IPS DF 4.7 (cell line): ENCODE data around the gene ATXN7L1.
"Not testable (repeated sequence)": the region's sequence is repeated elsewhere in the genome, so short reads cannot be mapped to it uniquely, and the experiment has no call there.

Experiments used
- DNase-seq: peaks from one replicate; pipeline ENCODE4 v3.0.0-alpha.2; 2013; ENCODE audit warnings: low spot score; ENCODE audit errors: extremely low read depth

Gene ATXN7L1

DNA sequence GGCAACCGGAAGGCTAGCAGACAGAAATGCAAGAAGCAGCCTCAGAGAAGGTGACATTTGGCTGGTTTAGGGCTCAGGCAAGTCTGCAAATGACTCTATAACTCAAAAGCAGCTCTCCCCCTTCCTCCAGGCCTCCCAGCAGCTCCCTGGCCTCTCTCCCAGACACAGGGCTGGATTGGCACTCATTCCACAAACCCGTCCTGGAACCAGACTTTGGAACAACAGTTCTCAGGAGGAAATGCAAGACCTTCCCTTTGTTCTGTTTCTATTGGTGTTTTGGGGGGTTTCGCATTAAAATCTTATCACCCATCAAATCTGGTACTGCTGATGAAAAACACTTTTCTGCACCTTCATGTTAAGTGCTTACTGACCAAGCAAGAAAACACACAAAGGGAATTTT, 254.8 kb downstream of the ATXN7L1 start:
- no peak for DNase-seq

DNA sequence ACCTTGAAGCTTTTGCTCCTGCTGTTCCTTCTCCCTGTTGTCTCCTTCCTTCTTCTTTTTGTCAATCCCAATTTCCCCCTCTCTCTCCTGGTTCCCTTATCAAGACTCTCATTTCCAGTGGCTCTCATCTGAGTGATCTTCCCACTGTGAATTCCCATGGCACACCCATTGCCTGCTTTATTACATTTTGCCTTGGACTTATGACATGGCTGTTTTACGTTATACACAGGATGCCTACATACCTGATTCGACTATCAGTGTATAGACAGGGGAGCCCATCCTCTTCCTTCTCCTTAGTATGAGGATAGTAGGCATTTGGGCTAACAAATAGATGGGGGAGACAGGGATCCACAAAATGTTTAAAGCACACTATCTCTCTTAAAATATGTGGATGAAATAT, 255.2 kb downstream of the ATXN7L1 start:
- no peak for DNase-seq

DNA sequence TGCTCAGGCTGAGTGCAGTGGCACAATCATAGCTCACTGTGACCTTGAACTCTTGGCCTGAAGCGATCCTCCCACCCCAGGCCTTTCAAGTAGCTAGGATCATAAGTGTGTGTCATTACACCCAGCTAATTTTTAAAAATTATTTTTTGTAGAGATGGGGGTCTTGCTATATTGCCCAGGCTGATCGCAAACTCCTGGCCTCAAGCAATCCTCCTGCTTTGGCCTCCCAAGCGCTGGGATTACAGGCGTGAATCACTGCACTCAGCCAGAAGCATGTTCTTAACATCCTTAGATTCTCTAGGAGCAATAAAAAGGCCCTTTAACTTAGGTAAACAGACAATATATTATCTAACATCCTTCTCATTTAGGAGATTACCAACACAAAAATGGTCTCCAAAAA, 256.8 kb downstream of the ATXN7L1 start:
- DNase-seq: no peak

DNA sequence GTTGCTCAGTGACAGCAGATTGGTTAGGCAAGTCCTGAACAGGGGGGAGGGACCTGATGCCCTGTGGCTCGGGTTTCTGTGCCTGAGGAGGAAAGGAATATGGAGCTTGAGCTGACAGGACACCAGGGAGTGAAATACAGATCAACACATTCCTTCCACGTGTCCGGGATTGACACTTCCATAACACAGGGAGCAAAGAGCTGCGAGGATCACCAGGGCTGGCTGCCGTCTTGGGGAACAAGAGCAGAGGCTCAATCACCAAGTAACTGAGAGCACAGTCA, 258.4 kb downstream of the ATXN7L1 start:
- no peak for DNase-seq

DNA sequence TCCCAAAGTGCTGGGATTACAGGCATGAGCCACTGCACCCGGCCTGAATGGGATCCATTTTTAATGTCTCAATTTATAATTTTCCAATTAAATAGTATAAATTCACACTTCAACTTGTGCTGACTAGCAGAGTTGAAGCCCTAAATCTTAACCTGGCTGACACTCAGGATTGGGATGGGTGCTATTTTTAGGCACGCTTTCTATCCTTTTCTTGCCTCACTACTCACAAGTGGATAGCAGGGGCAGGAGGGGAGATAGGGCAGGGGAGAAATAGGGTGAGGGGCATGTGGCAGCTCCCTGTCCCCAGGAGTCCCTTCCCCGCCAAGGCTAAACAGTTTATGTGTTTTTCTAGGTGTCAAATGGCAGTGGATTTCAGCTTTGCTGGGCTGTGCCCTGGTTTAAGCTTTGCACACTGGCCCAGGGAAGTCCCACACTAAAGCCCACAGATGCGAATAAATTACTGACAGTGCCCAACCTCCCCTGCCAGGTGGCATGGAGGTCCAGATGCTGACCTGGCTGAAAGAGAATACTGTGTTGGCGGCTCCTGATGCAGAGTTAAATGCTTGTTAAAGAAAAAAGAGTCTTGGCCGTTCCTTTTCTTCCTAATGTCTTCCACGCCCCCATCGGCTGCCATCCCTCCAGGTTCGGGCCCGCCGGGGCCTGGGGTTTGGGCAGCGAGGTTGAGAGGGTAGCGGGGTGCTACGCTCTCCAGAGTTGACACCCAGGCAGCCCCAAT, 259.0 kb downstream of the ATXN7L1 start:
- no peak for DNase-seq

DNA sequence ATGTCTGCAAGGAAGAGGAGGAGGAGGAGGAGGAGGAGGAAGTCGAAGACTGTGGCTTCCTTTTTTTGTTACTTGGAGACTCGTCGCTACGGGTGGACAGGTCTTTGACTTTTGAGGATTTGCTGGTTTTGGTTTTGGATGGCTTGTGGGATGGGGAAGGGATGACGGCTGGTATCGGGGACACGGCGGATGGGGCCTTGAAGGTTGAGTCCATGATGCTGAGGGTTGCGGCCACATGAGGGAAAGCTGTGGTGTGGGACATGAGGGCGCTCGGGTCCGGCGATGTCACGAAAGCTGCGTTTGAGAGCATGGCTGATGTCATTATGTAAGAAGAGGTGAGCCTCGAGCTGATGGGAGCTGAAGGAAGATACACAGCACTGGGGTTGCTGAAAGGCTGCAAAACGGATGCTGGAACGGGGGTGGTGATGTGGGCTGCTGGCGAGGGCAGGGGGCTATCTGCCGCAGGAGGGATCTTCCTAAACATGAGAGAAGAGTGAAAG, 262.0 kb downstream of the ATXN7L1 start:
- no peak for DNase-seq

DNA sequence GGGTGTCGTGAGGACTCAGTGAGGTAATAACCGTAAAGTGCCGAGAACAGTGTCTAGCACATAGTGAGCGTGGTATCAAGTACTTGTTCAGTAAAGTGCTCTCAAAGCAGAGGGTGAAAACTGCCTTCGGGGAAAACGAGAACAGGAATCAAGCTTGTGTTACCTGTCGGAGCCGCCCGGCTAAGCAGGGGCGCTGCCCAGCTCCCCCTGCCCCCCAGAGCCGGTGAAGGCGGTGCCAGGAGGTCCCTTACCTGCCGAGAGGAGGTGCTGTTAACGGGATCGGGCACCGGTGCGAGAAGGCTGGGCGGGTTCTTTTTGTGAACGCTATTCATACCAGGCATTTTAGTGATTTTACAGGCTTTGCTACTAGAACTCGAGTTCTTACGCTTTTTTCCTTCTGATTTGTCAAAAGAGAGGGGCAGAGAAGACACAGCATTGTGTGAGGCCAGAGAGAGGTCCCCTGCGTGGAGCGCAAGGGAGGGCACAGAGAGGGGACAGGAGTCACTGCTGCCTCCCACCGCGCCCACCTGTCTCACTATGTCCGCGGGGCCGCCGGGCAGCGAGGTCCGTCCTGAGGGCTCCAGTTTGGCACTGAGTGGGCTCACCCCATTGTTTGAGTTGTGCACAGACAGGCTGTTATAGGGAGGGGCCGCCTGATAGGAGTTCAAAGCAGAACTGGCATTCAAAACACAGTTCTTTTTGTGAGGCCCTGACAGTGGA, 262.6 kb downstream of the ATXN7L1 start:
- no peak for DNase-seq

DNA sequence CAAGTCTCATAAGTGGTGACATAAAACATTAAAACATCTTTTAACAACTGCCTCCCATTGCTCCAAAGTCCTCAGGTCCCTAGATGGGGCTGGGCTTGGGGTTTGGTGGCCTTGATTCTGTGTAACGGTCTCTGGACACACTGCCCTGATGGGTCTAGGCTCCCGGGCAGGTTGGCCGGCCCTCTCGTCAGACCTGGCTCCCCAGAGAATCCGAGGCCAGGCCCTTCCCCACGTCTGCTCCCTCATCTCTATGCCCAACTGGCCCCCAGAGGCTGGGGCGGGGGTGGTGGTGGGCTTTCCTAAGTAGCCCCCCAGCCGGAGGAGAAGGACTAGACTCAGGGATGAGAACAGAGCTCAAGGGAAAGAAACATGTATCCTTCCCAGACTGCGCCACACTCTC, 263.6 kb downstream of the ATXN7L1 start:
- no peak for DNase-seq

DNA sequence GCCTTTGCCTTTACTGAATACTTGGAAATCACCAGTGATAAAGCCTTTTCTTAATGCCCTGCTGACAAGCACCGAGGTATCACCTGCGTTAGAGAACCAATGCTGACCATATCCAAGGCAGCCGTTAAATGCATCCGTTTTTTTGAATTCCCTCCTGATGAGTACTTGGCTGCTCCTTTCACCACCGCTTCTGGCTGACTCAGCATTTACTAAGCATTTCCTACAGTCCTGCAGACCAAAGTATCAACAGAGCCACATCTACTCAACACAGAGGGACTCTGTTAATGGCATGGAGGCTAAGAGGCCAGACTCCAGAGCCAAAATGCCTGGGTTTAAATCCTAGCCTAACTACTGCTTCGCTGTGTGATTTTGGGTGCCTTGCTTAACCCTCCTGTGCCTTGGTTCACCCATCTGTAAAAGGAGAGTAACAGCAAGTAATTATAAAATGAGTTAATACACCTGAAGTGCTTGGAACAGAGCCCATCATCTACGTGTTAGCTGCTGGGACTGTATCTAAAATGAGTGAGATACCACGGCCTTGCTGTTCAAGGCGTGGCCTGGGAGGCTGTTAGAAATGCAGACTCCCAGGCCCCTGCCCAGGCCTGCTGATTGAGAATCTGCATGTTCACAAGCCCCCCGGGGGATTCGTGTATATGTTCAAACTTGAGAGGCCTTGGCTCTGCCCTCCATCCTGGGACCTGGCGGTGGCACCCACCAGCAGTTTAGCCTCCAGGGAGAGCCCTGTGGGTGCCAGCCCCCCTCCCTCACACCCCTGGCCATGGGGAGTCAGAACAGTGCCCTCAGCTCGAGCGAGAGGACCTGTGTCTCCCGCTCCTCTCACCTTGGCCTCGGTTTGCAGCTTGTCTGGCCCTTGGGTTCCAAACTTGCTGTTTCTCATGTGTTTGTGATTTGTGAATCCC, 264.3 kb downstream of the ATXN7L1 start:
- no peak for DNase-seq

DNA sequence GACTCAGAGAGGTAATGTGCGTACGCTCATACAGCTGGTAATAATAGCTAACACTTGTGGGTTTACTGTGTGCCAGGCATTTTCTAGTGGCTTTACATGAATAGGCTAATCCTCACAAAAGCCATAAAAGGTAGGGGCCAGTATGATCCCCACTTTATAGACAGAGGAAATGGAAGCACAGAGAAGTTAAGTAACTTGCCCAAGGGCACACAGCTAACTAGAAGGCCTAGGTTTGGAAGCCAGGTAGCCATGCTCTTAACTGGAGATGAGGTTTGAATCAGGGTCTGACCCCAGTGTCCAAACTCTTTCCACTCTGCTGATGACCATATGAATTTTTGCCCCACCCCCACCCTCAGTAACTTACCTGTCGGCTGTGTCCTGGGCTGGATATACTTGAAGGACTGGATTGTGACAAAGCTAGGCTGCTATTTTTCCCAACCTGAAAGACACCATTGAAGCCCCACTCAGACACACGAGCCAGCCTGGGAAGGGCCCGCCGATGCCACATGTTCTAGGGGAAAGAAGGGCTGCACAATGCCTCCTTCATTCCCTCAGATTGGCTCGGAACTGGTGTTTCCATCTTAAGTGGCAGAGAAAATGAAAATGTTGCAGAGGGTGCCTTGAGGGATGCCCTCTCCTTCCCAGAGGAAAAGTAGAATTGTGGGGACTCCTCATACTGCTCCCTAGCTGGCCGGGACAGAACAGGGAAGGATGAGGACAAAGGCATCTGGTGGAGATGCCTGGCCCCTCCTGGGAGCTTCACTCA, 266.1 kb downstream of the ATXN7L1 start:
- DNase-seq: no peak

DNA sequence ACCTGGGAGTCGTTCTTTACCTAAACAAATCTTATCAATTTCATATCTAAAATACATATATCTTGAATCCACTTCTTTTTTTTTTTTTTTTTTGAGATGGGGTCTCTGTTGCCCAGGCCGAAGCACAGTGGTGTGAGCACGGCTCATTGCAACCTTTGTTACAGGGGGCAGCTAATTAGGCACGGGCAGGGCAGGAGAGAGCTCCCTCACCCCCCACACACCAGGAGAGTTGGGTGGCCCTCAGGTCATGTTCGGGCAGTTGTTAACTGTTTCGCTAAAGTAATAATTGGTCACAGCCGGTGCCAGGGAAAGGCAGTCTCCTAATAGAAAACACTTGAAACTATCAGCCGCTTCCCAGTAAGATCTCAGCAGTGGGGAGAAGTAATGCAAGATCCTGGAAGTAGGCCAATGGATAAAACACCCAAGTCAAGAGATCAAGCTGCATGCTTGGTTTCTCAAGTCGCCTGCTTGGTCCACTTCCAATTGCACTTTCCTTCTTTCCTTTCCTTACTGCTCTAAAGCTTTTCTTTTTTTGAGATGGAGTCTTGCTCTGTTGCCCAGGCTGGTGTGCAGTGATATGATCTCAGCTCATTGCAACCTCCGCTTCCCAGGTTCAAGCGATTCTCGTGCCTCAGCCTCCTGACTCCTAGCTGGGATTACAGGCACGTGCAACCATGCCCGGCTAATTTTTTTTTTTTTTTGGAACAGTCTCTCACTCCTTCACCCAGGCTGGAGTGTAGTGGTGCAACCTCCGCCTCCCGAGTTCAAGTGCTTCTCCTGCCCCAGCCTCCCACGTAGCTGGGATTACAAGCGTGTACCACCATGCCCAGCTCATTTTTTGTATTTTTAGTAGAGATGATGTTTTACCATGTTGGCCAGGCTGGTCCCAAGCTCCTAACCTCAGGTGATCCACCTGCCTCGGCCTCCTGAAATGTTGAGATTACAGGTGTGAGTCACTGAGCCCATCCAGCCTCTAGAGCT, 273.8 kb downstream of the ATXN7L1 start:
- DNase-seq: no peak

DNA sequence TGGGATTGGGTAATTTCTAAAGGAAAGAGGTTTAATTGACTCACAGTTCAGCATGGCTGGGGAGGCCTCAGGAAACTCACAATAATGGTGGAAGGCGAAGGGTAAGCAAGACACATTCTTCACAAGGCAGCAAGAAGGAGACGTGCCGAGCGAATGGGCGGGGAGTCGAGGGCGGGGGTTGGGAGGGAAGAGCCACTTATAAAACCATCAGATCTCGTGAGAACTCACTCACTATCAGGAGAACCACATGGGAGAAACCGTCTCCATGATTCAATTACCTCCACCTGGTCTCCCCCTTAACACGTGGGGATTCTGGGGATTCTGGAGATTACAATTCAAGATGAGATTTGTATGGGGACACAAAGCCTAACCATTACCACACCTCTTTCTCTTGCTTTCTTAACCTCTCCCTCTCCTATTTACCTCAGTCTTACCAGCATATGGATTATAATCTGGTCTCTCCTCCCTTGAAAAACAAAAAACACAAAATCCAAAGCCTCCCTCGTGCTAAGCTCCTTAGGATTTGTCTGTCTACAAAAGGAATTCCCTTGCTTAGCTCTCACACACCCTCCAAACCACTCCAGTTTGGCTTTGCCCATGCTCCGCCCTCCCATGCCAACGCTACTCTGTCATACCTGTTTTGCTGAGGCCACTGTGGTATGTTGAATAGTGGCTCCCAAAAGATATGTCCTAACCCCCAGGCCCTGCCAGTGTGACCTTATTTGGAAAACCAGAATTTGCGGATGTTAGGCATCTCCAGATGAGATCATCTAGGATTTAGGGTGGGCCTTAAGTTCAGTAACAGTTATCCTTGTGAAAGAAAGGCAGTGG, 275.5 kb downstream of the ATXN7L1 start:
- no peak for DNase-seq

DNA sequence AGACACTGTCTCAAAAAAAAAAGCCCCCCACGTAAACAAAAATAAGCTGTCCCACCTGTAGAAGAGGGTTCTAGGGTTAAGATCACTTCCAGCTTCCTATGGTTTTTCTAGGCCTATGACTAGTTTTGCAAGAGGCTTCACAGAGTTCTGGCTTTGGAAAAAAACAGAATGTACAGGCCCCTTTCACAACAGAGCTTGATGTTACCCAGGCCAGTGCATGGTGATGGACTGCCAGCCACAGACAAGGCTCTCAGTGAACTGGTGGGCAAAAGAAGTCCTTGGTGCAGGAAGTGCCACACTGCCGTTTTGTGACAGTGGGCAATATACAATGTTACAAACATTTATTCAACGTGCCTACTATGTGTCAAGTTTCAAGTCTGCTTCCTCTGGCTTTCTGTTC, 276.8 kb downstream of the ATXN7L1 start:
- no peak for DNase-seq

DNA sequence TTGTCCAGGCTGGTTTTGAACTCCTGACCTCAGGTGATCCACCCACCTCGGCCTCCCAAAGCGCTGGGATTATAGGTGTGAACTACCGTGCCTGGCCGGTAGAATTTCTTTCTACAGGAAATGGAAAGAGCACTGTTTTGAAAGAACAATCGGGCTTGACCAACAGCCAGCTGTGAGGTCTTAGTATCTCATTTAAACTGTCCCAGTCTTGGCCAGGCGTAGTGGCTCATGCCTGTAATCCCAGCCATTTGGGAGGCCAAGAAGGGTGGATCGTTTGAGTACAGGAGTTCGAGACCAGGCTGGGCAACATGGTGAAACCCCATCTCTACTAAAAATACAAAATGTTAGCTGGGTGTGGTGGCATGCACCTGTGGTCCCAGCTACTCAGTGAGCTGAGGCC, 277.3 kb downstream of the ATXN7L1 start:
- not testable (repeated sequence) for DNase-seq

DNA sequence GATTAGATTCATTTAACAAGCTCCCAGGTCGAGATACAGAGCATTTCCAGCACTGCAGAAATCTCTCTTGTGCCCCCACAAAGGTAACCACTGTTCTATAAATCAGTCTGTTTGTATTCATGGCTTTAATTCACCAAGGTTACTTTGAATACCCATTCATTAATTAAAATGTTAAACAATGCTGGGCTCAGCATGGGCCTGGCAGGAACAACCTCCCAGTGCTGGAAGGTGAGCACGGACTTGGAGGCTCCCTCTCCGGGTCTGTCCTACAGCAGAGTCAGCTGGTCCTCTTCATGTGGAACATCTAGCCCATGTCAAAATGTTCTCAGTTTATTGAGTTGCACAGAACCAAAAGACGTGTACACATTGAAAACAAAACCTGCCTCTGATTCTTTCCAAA, 279.5 kb downstream of the ATXN7L1 start:
- no peak for DNase-seq

DNA sequence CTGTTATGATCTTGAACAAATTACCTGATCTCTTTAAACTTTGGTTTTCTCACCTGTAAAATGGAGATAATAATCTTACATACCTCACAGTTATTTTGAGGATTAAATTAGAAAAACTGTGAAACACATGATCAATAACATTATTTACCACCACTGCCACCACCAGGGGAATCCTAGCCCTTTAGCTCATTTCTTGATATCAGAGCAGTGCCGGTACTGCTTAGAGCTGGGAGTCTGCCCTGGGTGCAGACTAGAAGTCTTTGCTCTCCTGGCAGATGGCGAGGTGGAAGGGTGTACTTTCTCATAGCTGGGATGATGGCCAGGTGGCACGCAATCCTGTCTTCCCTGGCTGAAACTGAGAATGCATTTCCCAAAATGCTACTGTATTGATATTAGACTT, 282.4 kb downstream of the ATXN7L1 start:
- DNase-seq: no peak

DNA sequence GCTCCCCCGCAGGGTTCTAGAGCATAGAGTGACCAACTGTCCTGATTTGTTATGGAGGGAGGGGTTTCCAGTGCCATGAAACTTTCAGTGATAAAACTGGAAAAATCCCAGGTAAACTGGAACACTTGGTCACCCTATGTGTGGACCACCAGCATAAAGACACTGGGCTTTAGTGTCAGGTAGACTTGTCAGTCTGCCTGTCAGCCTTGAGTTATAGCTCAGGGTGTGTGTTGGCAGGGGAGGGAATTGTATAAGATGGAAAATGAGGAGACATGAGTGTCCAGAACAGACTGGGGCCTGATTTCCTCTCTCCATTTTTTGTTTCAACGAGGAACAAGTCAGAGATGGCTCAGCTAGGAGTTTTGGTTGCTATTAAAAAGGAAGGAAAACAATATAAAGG, 284.9 kb downstream of the ATXN7L1 start:
- DNase-seq: no peak

DNA sequence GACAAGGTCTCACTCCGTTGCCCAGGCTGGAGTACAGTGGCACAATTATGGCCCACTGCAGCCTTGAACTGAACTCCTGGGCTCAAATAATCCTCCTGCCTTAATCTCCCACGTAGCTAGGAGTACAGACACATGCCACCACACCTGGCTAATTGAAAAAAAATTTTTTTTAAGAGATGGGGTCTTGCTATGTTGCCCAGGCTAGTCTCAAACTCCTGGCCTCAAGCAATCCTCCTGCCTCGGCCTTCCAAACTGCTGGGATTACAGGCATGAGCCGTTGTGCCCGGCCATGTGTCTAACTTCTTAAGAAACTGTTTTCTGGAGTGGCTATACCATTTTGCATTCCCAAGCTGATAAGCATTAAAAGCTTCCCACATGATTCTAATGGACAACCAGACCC, 285.6 kb downstream of the ATXN7L1 start:
- DNase-seq: no peak

DNA sequence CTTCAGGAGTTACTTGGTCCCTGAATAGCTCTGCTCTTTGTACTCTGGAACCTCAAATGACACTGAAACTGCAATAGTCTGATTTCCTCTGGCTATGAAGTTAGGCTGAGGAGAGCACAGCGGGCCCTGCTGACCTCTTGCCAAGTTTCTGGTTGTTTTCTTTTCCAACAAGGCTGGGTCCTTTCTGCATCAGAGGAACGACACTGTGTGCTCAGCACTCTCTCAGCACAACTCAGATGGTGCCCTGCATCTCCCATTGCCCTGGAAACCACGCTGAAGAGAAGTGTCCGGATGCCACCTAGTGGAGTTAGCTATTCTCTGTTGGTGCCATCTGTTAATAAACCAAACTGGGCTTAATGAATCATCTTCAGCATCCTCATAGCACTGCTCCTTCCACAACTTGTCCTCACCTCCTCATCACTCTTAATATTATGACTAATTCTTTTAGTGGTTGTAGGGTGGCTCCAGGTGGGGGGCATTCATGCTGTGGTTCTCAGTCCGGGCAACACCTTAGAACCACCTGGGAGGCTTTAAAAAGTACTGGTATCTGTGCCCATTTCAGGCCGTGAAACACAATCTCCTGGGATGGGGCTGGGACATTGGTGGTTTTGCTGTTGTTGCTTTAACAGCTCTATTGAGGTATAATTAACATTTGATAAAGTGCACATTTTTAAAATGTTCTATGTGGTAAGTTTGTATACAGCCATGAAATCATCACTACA, 286.9 kb downstream of the ATXN7L1 start:
- DNase-seq: peak; percentile 56
